ENCODE results near the gene SLC12A7.

Gene SLC12A7

GRCh38 chr5:1045960-1046560 is 65.8 kb downstream of the SLC12A7 start:
- Histone ChIP-seq H3K36me3 (replicated peaks) (no peaks in the 10 kb centered on the region), H3K27me3 (replicated peaks) (no peaks in the 10 kb centered on the region), H3K27ac (no peak overlapping the region), H3K4me3 (ENCODE audit: low read depth, low read length) (no peak overlapping the region)
- TF ChIP-seq CTCF (IDR thresholded peaks at IDR 0.05; ENCODE audit: low read depth, low read length, missing control alignments) = no peak
- in situ Hi-C loops (cut with HindIII; ENCODE audit: low pct_ligation_motif_present, low sequenced_read_pairs) = no loop called here
- no peak for DNase-seq

GRCh38 chr5:1044117-1044516 is 67.7 kb downstream of the SLC12A7 start:
- H3K27ac ChIP-seq = no peak overlapping the region
- TF ChIP-seq CTCF (IDR thresholded peaks at IDR 0.05; ENCODE audit: low read depth, low read length, missing control alignments) = no peak
- H3K36me3 ChIP-seq (replicated peaks) = no peaks in the 10 kb centered on the region
- H3K4me3 ChIP-seq (ENCODE audit: low read depth, low read length) = no peak overlapping the region
- no peaks in the 10 kb centered on the region for H3K27me3 ChIP-seq (replicated peaks)
- DNase-seq = no peak
- in situ Hi-C loops (cut with HindIII; ENCODE audit: low pct_ligation_motif_present, low sequenced_read_pairs) = no loop called here

GRCh38 chr5:1043327-1043726 is 68.5 kb downstream of the SLC12A7 start:
- Histone ChIP-seq H3K4me3 (ENCODE audit: low read depth, low read length) (no peak overlapping the region), H3K27ac (no peak overlapping the region), H3K36me3 (replicated peaks) (no peaks in the 10 kb centered on the region), H3K27me3 (replicated peaks) (no peaks in the 10 kb centered on the region)
- no peak for TF ChIP-seq CTCF (IDR thresholded peaks at IDR 0.05; ENCODE audit: low read depth, low read length, missing control alignments)
- in situ Hi-C loops (cut with HindIII; ENCODE audit: low pct_ligation_motif_present, low sequenced_read_pairs) = no loop called here
- DNase-seq = no peak

- Histone ChIP-seq H3K27ac (no peak overlapping the region), H3K27me3 (replicated peaks) (no peaks in the 10 kb centered on the region), H3K4me3 (ENCODE audit: low read depth, low read length) (no peak overlapping the region), H3K36me3 (replicated peaks) (no peaks in the 10 kb centered on the region)
- in situ Hi-C loops (cut with HindIII; ENCODE audit: low pct_ligation_motif_present, low sequenced_read_pairs) = no loop called here
- no peak for DNase-seq
- no peak for TF ChIP-seq CTCF (IDR thresholded peaks at IDR 0.05; ENCODE audit: low read depth, low read length, missing control alignments)
These were observed 69.2 kb downstream of the SLC12A7 start for GRCh38 chr5:1042626-1043025.

- H3K36me3 ChIP-seq (replicated peaks) = no peaks in the 10 kb centered on the region
- no peak overlapping the region for H3K4me3 ChIP-seq (ENCODE audit: low read depth, low read length)
- H3K27ac ChIP-seq = no peak overlapping the region
- DNase-seq = no peak
- H3K27me3 ChIP-seq (replicated peaks) = no peaks in the 10 kb centered on the region
- in situ Hi-C loops (cut with HindIII; ENCODE audit: low pct_ligation_motif_present, low sequenced_read_pairs) = no loop called here
- TF ChIP-seq CTCF (IDR thresholded peaks at IDR 0.05; ENCODE audit: low read depth, low read length, missing control alignments) = no peak
These were observed 70.4 kb downstream of the SLC12A7 start for GRCh38 chr5:1041225-1042143.

Data from brain microvascular endothelial cell (primary cell).